K562 (cell line): ENCODE data around the gene GALNT15. TPM values are rescaled to one million over a fixed set of nuclear protein-coding genes. Genes with fewer than 3 reads are reported as not detected.

Source experiments
- CHAMP1 ChIP-seq: fragments of 450-650 bp; IDR thresholded peaks from 2 replicates; pipeline ENCODE4 v1.6.1; 2016; ENCODE audit warnings: mild to moderate bottlenecking
- DPF2 ChIP-seq: fragments of 450-650 bp; IDR thresholded peaks from 2 replicates; pipeline ENCODE4 v1.6.1; 2016
- GATA2 ChIP-seq: sonication (generic); formaldehyde crosslinking; IDR thresholded peaks from 2 replicates; pipeline ENCODE4 v1.4.0; 2020; ENCODE audit warnings: mild to moderate bottlenecking, missing genetic modification reagents
- RAD21 ChIP-seq, 2 experiments: fragments of 250-450 bp in 1 of 2; fragments of 450-650 bp in 1 of 2; sonication (Bioruptor Pico) in 1 of 2; formaldehyde crosslinking in 1 of 2; IDR thresholded peaks in 1 of 2; conservative IDR thresholded peaks in 1 of 2; 2 replicates each; pipeline versions ENCODE4 v1.4.0 to v1.8.0; 2020 to 2022; ENCODE audit warnings: mild to moderate bottlenecking in 2 of 2, moderate library complexity in 1 of 2
- SMAD3 ChIP-seq: fragments of 450-650 bp; formaldehyde crosslinking; conservative IDR thresholded peaks from 2 replicates; pipeline ENCODE4 v1.4.0; 2020; ENCODE audit warnings: mild to moderate bottlenecking
- STAT6 ChIP-seq: sonication (generic); formaldehyde crosslinking; IDR thresholded peaks from 2 replicates; pipeline ENCODE4 v1.8.1; 2023; ENCODE audit warnings: mild to moderate bottlenecking, missing genetic modification reagents
- TOE1 ChIP-seq, 2 experiments: fragments of 450-650 bp in 1 of 2; sonication (generic) in 1 of 2; formaldehyde crosslinking in 1 of 2; IDR thresholded peaks; 2 replicates each; pipeline versions ENCODE4 v1.7.1 to v1.8.0; 2016 to 2022; ENCODE audit warnings: borderline replicate concordance in 2 of 2, mild to moderate bottlenecking in 2 of 2, antibody characterized with exemption in 1 of 2, inconsistent platforms in 1 of 2, low read depth in 1 of 2, missing genetic modification reagents in 1 of 2, moderate library complexity in 1 of 2
- ZNF134 ChIP-seq: fragments of 250-450 bp; sonication (Bioruptor Pico); conservative IDR thresholded peaks from 2 replicates; pipeline ENCODE4 v1.4.0; 2020
- ZNF143 ChIP-seq: sonication (generic); formaldehyde crosslinking; IDR thresholded peaks from 2 replicates; pipeline ENCODE4 v1.9.0; 2022; ENCODE audit warnings: mild to moderate bottlenecking, missing genetic modification reagents
- polyA plus RNA-seq, 8 experiments: library from polyadenylated mRNA; depleted of rRNA in 4 of 8; stranded (reverse) in 5 of 8; unstranded in 3 of 8; fragments of >200 nt; fragmentation: Nextera tagmentation in 2 of 8; fragmentation: Illumina TruSeq in 1 of 8; extraction: Ambion mirVana in 2 of 8; extraction: Trizol in 1 of 8; gene quantifications; 2 replicates each; pipeline versions ENCODE4 v1.2.1 to v1.2.3, GENCODE V29; 2011 to 2014; ENCODE audit warnings: inconsistent platforms in 1 of 8, missing spikeins in 1 of 8
- total RNA-seq, 7 experiments: library from RNA; depleted of rRNA in 6 of 7; stranded (reverse); fragments of >200 nt in 6 of 7; fragmentation: Illumina TruSeq in 2 of 7; extraction: Trizol in 2 of 7; gene quantifications; 2 replicates each; pipeline versions ENCODE4 v1.2.1 to v1.2.3, GENCODE V29; 2011 to 2021; ENCODE audit warnings: low replicate concordance in 1 of 7
- TF ChIP-seq, protein P1 (sequence below), 2 experiments: fragments of 450-650 bp; IDR thresholded peaks; 2 replicates each; pipeline ENCODE4 v1.6.1; 2016

GALNT15 gene
- total and polyA plus RNA-seq, 9 of the 15 experiments (the other 6 are each of a cell fraction or from before 2014, with no cell fraction given) = not detected

DNA sequence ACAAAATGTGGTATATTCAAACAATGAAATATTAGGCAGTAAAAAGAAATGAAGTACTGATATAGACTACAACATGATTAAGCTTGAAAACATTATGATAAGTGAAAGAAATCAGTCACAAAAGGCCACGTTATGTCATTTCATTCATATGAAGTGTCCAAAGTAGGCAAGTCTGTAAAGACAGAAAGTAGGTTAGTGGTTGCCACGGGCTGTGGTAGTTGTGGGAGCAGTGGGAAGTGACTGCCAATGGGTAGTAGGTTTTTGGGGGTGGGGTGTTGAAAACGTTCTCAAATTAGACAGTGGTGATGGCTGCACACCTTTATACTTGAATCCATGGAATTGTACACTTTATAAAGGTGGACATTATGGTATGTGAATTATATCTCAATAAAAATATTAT is 12.1 kb downstream of the GALNT15 start (continued):
- TF ChIP-seq CHAMP1 (no peak), STAT6 (CRISPR knock-in tag) (no peak), DPF2 (no peak), SMAD3 (no peak), ZNF134 (CRISPR knock-in tag) (no peak), RAD21 (CRISPR knock-in tag; conservative IDR thresholded peaks at IDR 0.05 in 1 of 2, IDR thresholded peaks at IDR 0.05 in 1 of 2) (no peak), ZNF143 (CRISPR knock-in tag) (no peak), TOE1 (IDR thresholded peaks at IDR 0.05; ENCODE audit: borderline replicate concordance) (no peak), TOE1 (CRISPR knock-in tag; IDR thresholded peaks at IDR 0.05; ENCODE audit: borderline replicate concordance, low read depth) (no peak), GATA2 (CRISPR knock-in tag) (no peak)
- TF ChIP-seq, protein P1, sequence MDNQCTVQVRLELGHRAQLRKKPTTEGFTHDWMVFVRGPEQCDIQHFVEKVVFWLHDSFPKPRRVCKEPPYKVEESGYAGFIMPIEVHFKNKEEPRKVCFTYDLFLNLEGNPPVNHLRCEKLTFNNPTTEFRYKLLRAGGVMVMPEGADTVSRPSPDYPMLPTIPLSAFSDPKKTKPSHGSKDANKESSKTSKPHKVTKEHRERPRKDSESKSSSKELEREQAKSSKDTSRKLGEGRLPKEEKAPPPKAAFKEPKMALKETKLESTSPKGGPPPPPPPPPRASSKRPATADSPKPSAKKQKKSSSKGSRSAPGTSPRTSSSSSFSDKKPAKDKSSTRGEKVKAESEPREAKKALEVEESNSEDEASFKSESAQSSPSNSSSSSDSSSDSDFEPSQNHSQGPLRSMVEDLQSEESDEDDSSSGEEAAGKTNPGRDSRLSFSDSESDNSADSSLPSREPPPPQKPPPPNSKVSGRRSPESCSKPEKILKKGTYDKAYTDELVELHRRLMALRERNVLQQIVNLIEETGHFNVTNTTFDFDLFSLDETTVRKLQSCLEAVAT (IDR thresholded peaks at IDR 0.05) = no peak
